ENCODE measurements around the gene S100A1. TPM values are rescaled to one million over a fixed set of nuclear protein-coding genes. Genes with fewer than 3 reads are reported as not detected.
"Not testable (repeated sequence)": the region's sequence is repeated elsewhere in the genome, so short reads cannot be mapped to it uniquely, and the experiment has no call there.

S100A1 gene
- total RNA-seq, 4 donors from 2014 or later, result 139 to 498 (median 231) TPM

GRCh38 chr1:153659656-153660055 is 31.4 kb downstream of the S100A1 start:
- peaks cover 8 to 16% of the 10 kb centered on the region in 2 donors for H3K4me1 ChIP-seq
- H3K36me3 ChIP-seq, result peaks cover 38 to 41% of the 10 kb centered on the region in 2 donors
- WGBS, 2 donors, result 73 to 77% methylated on average over 9 of the region's 9 CpGs
- no peak for TF ChIP-seq CTCF (IDR thresholded peaks at IDR 0.05)
- TF ChIP-seq POLR2A (IDR thresholded peaks at IDR 0.05), result no peak
- peak overlapping the region in 1 of 3 donors; percentile 97 for H3K27ac ChIP-seq
- H3K9me3 ChIP-seq, result no peaks in the 10 kb centered on the region
- intact Hi-C loops (cut with DNase I), result loop anchor here (10.0 kb wide), 1 partner anchor 85 kb away; no protein-coding TSS in a partner anchor
- no peak overlapping the region for H3K4me3 ChIP-seq (replicated peaks in 1 of 3)
- H3K27me3 ChIP-seq, result no peaks in the 10 kb centered on the region
- DNase-seq, result no peak

- TF ChIP-seq POLR2A (IDR thresholded peaks at IDR 0.05), result no peak
- Histone ChIP-seq H3K27ac (no peak overlapping the region), H3K36me3 (peaks cover 54 to 57% of the 10 kb centered on the region in 2 donors), H3K4me3 (replicated peaks in 1 of 3) (no peak overlapping the region), H3K27me3 (no peaks in the 10 kb centered on the region), H3K9me3 (no peaks in the 10 kb centered on the region), H3K4me1 (peaks cover 8 to 16% of the 10 kb centered on the region in 2 donors)
- intact Hi-C loops (cut with DNase I), result loop anchor here (10.0 kb wide), 1 partner anchor 86 kb away; no protein-coding TSS in a partner anchor
- 64 to 85% methylated on average over 8 to 9 of the region's 9 CpGs for WGBS, 2 donors
- DNase-seq, result no peak
Measured at GRCh38 chr1:153661111-153661708, 33.0 kb downstream of the S100A1 start.

- intact Hi-C loops (cut with DNase I), result loop anchor here (10.0 kb wide), 1 partner anchor 87 kb away; no protein-coding TSS in a partner anchor
- WGBS, 2 donors, result 62 to 70% methylated on average over 2 of the region's 2 CpGs
- Histone ChIP-seq H3K9me3 (no peaks in the 10 kb centered on the region), H3K36me3 (peaks cover 65 to 68% of the 10 kb centered on the region in 2 donors), H3K4me1 (peaks cover 8 to 16% of the 10 kb centered on the region in 2 donors), H3K27me3 (no peaks in the 10 kb centered on the region), H3K4me3 (replicated peaks in 1 of 3) (no peak overlapping the region), H3K27ac (no peak overlapping the region)
- TF ChIP-seq CTCF (IDR thresholded peaks at IDR 0.05) (no peak), POLR2A (IDR thresholded peaks at IDR 0.05) (no peak)
- DNase-seq, result no peak
Measured at GRCh38 chr1:153662269-153662668, 34.0 kb downstream of the S100A1 start.

GRCh38 chr1:153663211-153663610 is 35.0 kb downstream of the S100A1 start:
- no peaks in the 10 kb centered on the region for H3K9me3 ChIP-seq
- H3K27me3 ChIP-seq, result no peaks in the 10 kb centered on the region
- WGBS, 2 donors, result 91 to 93% methylated on average over 5 of the region's 5 CpGs
- no peak for TF ChIP-seq POLR2A (IDR thresholded peaks at IDR 0.05)
- no peak for TF ChIP-seq CTCF (IDR thresholded peaks at IDR 0.05)
- peaks cover 8 to 11% of the 10 kb centered on the region in 2 donors for H3K4me1 ChIP-seq
- no peak for DNase-seq
- intact Hi-C loops (cut with DNase I), result loop anchor here (10.0 kb wide), 1 partner anchor 88 kb away; no protein-coding TSS in a partner anchor
- H3K27ac ChIP-seq, result no peak overlapping the region
- H3K4me3 ChIP-seq (replicated peaks in 1 of 3), result no peak overlapping the region
- peaks cover 66 to 76% of the 10 kb centered on the region in 2 donors for H3K36me3 ChIP-seq

- no peak for DNase-seq
- Histone ChIP-seq H3K4me1 (peaks cover 8 to 12% of the 10 kb centered on the region in 2 donors), H3K36me3 (peaks cover 57 to 64% of the 10 kb centered on the region in 2 donors), H3K4me3 (replicated peaks in 1 of 3) (no peak overlapping the region), H3K9me3 (no peaks in the 10 kb centered on the region), H3K27ac (no peak overlapping the region), H3K27me3 (no peaks in the 10 kb centered on the region)
- intact Hi-C loops (cut with DNase I), result loop anchor here (10.0 kb wide), 1 partner anchor 93 kb away; no protein-coding TSS in a partner anchor
- WGBS, 2 donors, result 87 to 94% methylated on average over 4 of the region's 4 CpGs
- TF ChIP-seq CTCF (IDR thresholded peaks at IDR 0.05), result no peak
- TF ChIP-seq POLR2A (IDR thresholded peaks at IDR 0.05), result no peak
Measured at GRCh38 chr1:153667439-153667838, 39.2 kb downstream of the S100A1 start.

GRCh38 chr1:153668672-153669071 is 40.4 kb downstream of the S100A1 start:
- not testable (repeated sequence) for DNase-seq; H3K4me3 ChIP-seq (replicated peaks in 1 of 3); H3K27ac ChIP-seq; H3K27me3 ChIP-seq; H3K9me3 ChIP-seq
- intact Hi-C loops (cut with DNase I), result loop anchor here (10.0 kb wide), 1 partner anchor 94 kb away; no protein-coding TSS in a partner anchor
- WGBS, 2 donors, result 94 to 96% methylated on average over 8 of the region's 8 CpGs
- H3K36me3 ChIP-seq, result peaks cover 45 to 51% of the 10 kb centered on the region in 2 donors
- H3K4me1 ChIP-seq, result peaks cover 8 to 12% of the 10 kb centered on the region in 2 donors

All from thyroid gland (tissue), 4 donors.